Left cardiac atrium (tissue), 4 donors: ENCODE data around the gene MRGPRE. TPM values are rescaled to one million over a fixed set of nuclear protein-coding genes. Genes with fewer than 3 reads are reported as not detected.

Experiments used
- ATAC-seq, 2 donors: fragments of 200-7000 bp; cut with Tn5 transposase; one replicate each; pipeline ENCODE4 v1.9.1; 2020; ENCODE audit warnings: mild to moderate bottlenecking in 2 of 2, moderate library complexity in 2 of 2
- DNase-seq: peaks from one replicate; pipeline ENCODE4 v3.0.0-alpha.2; 2020
- intact Hi-C, 2 donors: fragments of 100-400 bp; cut with DNase I; formaldehyde crosslinking; loops; one replicate each; pipeline versions ENCODE4 v1.14.1 to v1.15.1; 2022 to 2023
- total RNA-seq, 2 donors: library from RNA; stranded (reverse); fragmentation: NEBNext Ultra II Directional; extraction: Animal tissue kit (Norgen Biotek cat#: 25700); gene quantifications; one replicate each; pipeline ENCODE4 v1.2.1, GENCODE V29; 2021
- donor health status: DM: no; HTN: yes; CAD: no.
- donor health status: DM: no; HTN: yes; CAD: no; lungs with severe emphysema.
- donor health status: DM: yes; HTN: yes; CAD: no.
- donor health status: Dilated cardiomyopathy.

The MRGPRE gene
- total RNA-seq, 2 donors from 2014 or later: 0.15 TPM; not detected in 1

DNA sequence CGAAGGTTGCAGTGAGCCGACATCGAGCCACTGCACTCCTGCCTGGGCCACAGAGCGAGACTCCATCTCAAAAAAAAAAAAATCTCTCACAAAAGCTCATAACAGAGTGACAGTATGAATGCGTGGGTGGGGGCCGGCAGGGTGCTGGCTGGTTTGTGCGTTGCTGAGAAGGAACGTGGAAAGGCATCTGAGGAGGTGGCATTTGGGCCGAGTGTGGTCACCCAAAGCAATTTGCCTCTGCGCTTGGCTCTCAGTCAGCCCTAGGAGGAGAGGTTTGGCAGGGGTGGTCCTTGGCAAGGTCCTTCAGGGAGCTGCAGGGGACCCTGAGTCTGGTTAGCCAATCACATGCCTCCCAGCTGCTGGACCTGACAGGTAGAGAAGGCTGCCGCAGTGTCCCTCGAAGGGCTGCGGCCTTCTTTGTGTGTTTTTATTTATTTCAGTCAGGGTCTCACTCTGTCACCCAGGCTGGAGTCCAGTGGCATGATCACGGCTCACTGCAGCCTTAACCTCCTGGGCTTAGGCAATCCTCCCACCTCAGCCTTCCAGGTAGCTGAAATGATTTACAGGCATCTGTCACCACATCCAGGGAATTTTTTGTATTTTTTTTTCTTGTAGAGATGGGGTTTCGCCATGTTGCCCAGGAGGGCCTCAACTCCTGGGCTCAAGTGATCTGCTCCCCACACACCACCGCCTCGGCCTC, 43.6 kb downstream of the MRGPRE start:
- no peak for DNase-seq
- intact Hi-C loops: no loop called here
- no peak for ATAC-seq

DNA sequence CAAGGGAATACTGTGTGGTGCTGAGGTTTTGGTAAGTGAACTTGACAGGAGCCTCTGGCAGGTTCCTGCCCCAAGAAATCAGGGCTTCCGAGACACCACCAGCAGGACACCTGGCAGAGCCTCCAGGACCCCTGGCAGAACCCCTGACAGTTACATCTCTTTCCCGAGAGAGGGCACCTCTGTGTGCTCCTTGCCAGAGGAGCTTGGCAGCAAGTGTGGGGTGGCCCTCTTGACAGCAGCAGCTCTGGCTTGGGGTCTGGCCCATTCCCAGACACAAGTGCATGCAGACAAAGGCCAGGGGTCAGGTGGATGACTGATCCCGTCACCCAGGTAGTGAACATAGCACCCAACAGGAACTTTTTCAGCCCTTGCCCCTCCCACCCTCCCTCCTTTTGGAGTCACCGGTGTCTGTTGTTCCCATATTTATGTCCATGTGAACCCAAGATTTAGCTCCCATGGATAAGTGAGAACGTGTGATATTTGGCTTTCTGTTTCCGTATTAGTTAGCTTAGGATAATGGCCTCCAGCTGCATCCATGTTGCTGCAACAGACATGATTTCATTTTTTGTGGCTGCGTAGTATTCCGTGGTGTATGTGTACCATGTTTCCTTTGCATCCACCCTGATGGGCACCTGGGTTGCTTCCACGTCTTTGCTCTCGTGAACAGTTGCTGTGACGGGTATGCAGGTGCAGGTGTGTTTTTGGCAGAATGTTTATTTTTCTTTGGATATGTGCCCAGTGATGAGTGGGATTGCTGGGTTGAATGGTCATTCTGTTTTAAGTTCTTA, 45.9 kb downstream of the MRGPRE start:
- intact Hi-C loops: no loop called here
- DNase-seq: no peak

DNA sequence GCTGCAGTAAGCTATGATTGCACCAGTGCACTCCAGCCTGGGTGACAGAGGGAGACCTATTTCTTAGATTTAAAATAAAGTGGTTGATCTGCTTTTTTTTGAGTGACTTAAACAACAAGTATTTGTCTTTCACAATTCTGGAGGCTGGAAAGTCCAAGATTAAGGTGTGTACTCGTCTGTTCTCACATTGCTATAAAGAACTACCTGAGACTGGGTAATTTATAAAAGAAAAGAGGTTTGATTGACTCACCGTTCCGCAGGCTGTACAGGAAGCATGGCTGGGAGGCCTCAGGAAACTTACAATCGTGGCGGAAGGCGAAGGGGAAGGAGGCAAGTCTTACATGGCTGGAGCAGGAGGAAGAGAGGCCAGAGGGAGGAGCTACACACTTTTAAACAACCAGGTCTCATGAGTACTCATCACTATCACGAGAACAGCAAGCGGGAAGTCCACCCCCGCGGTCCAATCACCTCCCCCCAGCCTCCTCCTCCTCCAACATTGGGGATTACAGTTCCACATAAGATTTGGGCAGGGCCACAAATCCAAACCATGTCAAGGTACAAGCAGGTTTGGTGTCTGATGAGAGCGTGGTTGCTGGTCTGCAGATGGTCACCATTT, 47.4 kb downstream of the MRGPRE start:
- DNase-seq (no peak), ATAC-seq (no peak)
- intact Hi-C loops: no loop called here

More for the DNA sequence above, 45.9 kb downstream of the MRGPRE start:
- ATAC-seq: no peak

DNA sequence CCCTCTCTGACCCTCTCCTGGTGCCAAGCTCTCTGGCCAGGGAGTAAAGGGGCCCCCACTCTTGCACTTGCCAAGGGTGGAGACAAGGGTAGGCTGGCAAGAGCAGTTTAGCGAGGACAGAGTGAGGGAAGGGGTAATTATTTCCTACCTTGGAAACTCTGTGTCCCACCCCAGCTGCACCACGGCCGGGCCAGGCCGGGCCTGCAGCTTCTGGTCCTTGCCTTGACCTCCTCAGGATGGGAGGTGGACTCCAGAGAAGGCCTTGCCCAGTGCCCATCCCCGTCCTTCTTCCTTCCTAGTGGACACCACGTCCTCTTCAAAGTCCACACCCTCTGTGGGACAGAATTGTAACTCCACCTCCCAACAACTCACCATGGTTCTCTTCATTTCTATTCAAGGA, 48.7 kb downstream of the MRGPRE start:
- DNase-seq (no peak), ATAC-seq (peak in 1 of 2 donors; percentile 21)

DNA sequence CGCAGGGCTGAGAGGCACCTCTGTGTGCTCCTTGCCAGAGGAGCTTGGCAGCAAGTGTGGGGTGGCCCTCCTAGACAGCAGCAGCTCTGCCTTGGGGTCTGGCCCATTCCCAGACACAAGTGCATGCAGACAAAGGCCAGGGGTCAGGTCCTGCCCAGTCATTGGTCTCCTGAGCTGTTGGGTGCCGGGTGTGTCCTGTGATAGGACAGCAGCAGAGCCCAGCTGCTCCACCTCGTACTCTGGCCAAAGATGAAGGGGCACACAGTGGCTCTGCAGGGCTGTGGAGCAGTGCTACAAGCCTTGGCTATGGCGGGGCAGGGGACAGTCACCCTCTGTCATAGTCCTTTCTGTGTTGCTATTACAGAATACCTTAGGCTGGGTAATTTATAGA, 49.8 kb downstream of the MRGPRE start:
- ATAC-seq: no peak
- intact Hi-C loops: no loop called here
- no peak for DNase-seq

More for the DNA sequence above, 48.7 kb downstream of the MRGPRE start:
- intact Hi-C loops: no loop called here

DNA sequence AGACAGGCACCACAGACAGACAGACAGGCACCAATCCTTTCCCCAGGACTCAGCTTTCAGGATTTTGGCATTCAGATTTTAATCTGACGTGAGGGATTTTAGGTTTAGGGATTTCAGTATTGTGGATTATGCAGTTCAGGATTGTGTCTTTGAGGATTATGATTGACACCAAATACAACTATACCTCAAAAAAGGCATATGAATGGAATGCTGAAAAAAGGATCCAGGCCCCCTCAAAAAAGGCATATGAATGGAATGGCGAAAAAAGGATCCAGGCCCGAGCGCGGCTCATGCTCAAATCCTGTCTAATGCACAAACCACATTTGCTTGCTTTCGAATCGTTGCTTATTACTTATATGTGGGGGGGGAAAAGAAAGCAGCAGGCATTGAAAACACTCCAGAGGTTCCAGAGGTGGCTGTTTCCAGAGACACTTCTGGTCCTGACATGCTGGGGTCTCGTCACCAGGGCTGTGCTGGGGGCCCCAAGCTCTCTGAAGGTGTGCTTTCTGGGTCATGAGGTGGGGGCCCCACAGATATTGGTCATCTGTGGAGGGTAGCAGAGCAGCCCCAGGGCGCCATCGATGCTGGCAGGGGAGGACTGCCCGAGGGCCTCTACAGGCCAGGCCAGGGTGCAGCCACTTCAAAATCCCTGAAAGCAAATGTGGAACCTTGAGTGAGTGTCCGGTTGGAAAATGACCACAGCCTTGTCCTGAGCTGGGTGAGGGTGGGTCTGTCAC, 50.3 kb downstream of the MRGPRE start:
- ATAC-seq (no peak), DNase-seq (no peak)
- intact Hi-C loops: no loop called here

DNA sequence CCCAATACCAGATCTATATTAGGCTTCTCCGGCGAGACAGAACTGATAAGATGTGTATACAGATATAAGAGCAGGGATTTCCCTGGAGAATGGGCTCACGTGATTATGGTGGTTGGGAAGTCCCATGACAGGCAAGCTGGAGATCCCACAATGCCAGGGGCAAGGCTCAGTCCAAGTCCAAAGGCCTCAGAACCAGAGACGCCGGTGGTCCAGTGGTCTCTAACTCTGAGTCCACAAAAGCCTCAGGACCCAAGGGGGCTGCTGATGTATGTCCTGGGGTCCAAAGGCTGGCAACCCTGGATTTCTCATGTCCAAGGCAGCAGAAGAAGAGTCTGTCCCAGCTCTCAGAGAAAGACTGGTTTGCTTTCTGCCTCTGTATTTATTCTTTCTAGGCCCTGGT, 51.3 kb downstream of the MRGPRE start:
- DNase-seq (peak; percentile 4), ATAC-seq (no peak)
- intact Hi-C loops: no loop called here

DNA sequence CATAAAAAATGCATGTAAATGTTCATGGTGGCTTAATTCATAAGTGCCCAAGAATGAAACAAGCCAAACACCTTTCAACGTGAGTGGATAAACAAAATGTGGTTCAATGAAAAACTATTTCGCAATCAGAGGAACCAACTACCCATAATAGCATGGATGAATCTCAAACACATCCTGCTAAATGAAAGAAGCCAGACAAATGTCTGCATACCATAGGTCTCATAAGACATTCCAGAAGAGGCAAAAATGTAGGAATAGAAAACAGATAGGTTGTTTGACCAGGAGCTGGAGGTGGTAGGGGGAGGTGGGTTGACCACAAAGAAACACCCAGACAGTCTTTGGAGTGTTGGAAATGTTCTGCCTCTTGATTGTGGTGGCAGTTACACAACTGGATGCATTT, 53.9 kb downstream of the MRGPRE start:
- DNase-seq (no peak), ATAC-seq (no peak)
- intact Hi-C loops: no loop called here

DNA sequence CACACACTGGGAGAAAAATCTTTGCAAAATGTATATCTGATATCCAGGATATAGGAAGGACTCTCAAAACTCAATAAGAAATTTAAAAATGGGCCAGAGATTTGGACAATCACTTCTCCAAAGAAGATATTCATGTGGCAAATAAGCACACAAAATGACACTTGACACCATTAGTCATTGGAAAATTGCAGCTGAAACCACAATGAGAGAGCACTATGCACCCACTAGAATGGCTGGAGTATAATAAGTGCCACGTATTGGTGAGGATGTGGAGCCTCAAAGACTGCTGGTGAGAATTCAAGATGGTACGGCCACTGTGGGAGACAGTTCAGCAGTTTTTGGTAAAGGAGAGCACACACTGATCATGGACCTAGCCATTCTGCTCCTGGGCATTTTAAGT, 54.3 kb downstream of the MRGPRE start:
- ATAC-seq: no peak
- intact Hi-C loops: no loop called here
- DNase-seq: no peak

Other genes with a start within 250 kb of the MRGPRE start
- 100 to 1,000 TPM; 125 to 144 TPM for gene NAP1L4, start 240.1 kb downstream of the MRGPRE start, total RNA-seq
- 10 to 100 TPM; 16.8 to 28.7 TPM for gene CARS1, start 175.0 kb downstream of the MRGPRE start, total RNA-seq
- gene OSBPL5, start 67.1 kb downstream of the MRGPRE start, total RNA-seq: 10 to 100 TPM; 17.3 to 21.0 TPM
- gene MRGPRG, start 13.6 kb downstream of the MRGPRE start, total RNA-seq: not detected
- 10 to 100 TPM; 10.8 to 13.2 TPM for gene ZNF195, start 146.7 kb upstream of the MRGPRE start, total RNA-seq